Esophagus (tissue), 2 donors: Measurements from ENCODE around the gene NEURL1B. TPM values are rescaled to one million over a fixed set of nuclear protein-coding genes. Genes with fewer than 3 reads are reported as not detected.

ENCODE experiments used
- H3K27ac ChIP-seq, 2 donors: one replicate each; pipeline ENCODE4 v1.5.1; 2013; ENCODE audit warnings: low read depth in 2 of 2, mild to moderate bottlenecking in 2 of 2, inconsistent platforms in 1 of 2, low read length in 1 of 2, moderate library complexity in 1 of 2
- H3K27me3 ChIP-seq, 2 donors: one replicate each; pipeline ENCODE4 v1.6.1; 2013; ENCODE audit warnings: low read length in 2 of 2, control low read depth in 1 of 2, mild to moderate bottlenecking in 1 of 2; ENCODE audit not compliant: insufficient read depth in 2 of 2, control insufficient read depth in 1 of 2
- H3K36me3 ChIP-seq, 2 donors: one replicate each; pipeline ENCODE4 v1.6.1; 2013; ENCODE audit warnings: low read length in 1 of 2; ENCODE audit not compliant: control insufficient read depth in 2 of 2, insufficient read depth in 2 of 2
- H3K4me1 ChIP-seq, 2 donors: one replicate each; pipeline ENCODE4 v1.6.1; 2013; ENCODE audit warnings: low read length in 1 of 2; ENCODE audit not compliant: control insufficient read depth in 2 of 2, insufficient read depth in 2 of 2
- H3K4me3 ChIP-seq, 2 donors: one replicate each; pipeline ENCODE4 v1.5.1; 2013; ENCODE audit warnings: low read length in 2 of 2, mild to moderate bottlenecking in 2 of 2, low read depth in 1 of 2, moderate library complexity in 1 of 2
- H3K9me3 ChIP-seq, 2 donors: one replicate each; pipeline ENCODE4 v1.6.1; 2013; ENCODE audit warnings: mild to moderate bottlenecking in 2 of 2, low read depth in 1 of 2, low read length in 1 of 2, moderate library complexity in 1 of 2; ENCODE audit not compliant: control insufficient read depth in 2 of 2, insufficient read depth in 1 of 2
- WGBS, 2 donors: extraction: QIAGEN DNeasy Blood & Tissue Kit; methylation state at CpG; one replicate each; pipeline ENCODE4 v1.1.7; 2013; 5-methylcytosine and 5-hydroxymethylcytosine counted together
- polyA plus RNA-seq, 2 donors: library from polyadenylated mRNA; stranded (reverse); fragments of 200-250 nt; gene quantifications; one replicate each; pipeline ENCODE4 v1.2.3, GENCODE V29; 2013
- donor health status: healthy with polysubstance abuse.
- donor health status: Bipolar disorder and iron deficiency.

NEURL1B gene
- polyA plus RNA-seq, 2 donors, result 6.9 to 8.6 TPM

DNA sequence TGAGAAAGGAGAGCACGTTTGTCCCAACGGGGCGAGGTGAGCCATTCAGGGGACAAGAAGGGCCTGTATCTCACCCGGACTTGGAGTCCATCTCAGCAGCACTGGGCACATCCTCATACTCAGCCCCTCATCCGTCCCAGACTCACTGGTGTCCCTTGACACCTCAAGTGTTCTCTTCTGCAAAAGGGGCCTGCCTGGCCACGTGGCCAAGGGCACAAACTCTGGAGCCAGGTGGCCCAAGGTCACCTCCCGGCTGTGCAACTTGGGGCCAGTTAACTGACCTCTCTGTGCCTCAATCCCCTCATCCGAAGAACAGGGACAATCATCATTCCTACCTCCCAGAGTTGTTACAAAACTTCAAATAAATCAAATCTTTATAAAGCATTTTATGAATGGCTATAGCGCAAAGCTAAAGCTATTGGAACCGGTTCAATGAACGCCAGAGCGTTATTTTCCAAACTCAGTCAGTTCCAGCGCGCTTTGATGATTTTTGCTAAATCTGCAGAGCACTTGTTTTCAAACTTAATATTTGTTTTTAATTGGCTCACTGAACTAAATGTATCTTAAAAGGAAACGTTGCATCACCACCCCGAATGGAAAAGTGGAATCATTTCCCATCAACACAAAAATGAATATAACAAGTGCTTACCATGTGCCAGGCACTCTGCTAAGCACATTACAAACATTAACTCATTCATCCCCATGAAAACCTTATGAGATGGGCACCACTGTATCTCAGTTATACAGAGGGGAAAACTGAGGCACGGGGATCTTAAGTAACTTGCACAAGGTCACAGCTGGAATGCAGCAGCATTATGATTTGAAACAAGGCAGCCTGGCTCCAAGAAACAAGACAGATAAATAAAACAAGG, 80.6 kb downstream of the NEURL1B start:
- H3K9me3 ChIP-seq, result no peaks in the 10 kb centered on the region
- H3K27ac ChIP-seq, result peak overlapping the region; percentile 2 to 62
- no peaks in the 10 kb centered on the region for H3K36me3 ChIP-seq
- WGBS, 2 donors, result 38 to 47% methylated on average over 17 of the region's 17 CpGs
- no peak overlapping the region for H3K4me3 ChIP-seq
- H3K4me1 ChIP-seq, result peaks cover 0 to 3% of the 10 kb centered on the region in 2 donors
- H3K27me3 ChIP-seq, result no peaks in the 10 kb centered on the region

GRCh38 chr5:172722327-172722815, 81.3 kb downstream of the NEURL1B start:
- H3K27ac ChIP-seq, result no peak overlapping the region
- H3K27me3 ChIP-seq, result no peaks in the 10 kb centered on the region
- 58 to 62% methylated on average over 12 of the region's 12 CpGs for WGBS, 2 donors
- H3K36me3 ChIP-seq, result no peaks in the 10 kb centered on the region
- H3K4me1 ChIP-seq, result peaks cover 0 to 3% of the 10 kb centered on the region in 2 donors
- H3K4me3 ChIP-seq, result no peak overlapping the region
- no peaks in the 10 kb centered on the region for H3K9me3 ChIP-seq

DNA sequence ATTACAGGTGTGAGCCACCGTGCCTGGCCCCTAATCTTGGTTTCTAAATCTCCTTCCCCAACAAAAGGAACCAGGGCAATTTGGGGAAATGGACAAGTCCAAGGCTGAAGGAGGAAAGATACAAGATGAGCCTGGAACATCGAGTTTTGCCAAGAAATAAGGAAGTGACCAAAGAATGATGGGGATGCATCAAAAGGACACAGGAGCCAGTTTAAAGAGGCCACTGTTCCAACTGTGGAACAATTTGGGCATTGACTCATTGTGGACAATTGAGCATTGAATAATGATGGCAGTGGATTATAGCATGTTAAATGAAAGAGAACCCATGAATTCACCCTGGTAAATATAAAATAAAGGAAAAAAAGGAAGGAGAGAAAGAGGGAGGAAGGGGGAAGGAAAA, 82.4 kb downstream of the NEURL1B start:
- no peak overlapping the region for H3K27ac ChIP-seq
- H3K4me1 ChIP-seq, result peaks cover 0 to 3% of the 10 kb centered on the region in 2 donors
- H3K4me3 ChIP-seq, result no peak overlapping the region
- no peaks in the 10 kb centered on the region for H3K27me3 ChIP-seq
- no peaks in the 10 kb centered on the region for H3K9me3 ChIP-seq
- WGBS, 2 donors, result 73 to 78% methylated on average over 2 of the region's 2 CpGs
- H3K36me3 ChIP-seq, result no peaks in the 10 kb centered on the region

GRCh38 chr5:172724242-172725183, 83.5 kb downstream of the NEURL1B start:
- peaks cover 0 to 3% of the 10 kb centered on the region in 2 donors for H3K4me1 ChIP-seq
- no peak overlapping the region for H3K4me3 ChIP-seq
- H3K36me3 ChIP-seq, result no peaks in the 10 kb centered on the region
- no peaks in the 10 kb centered on the region for H3K9me3 ChIP-seq
- WGBS, 2 donors, result 67 to 77% methylated on average over 22 of the region's 22 CpGs
- H3K27ac ChIP-seq, result no peak overlapping the region
- H3K27me3 ChIP-seq, result no peaks in the 10 kb centered on the region

- H3K4me3 ChIP-seq, result no peak overlapping the region
- peaks cover 0 to 3% of the 10 kb centered on the region in 2 donors for H3K4me1 ChIP-seq
- H3K27ac ChIP-seq, result no peak overlapping the region
- no peaks in the 10 kb centered on the region for H3K27me3 ChIP-seq
- 88 to 95% methylated on average over 10 of the region's 10 CpGs for WGBS, 2 donors
- no peaks in the 10 kb centered on the region for H3K9me3 ChIP-seq
- no peaks in the 10 kb centered on the region for H3K36me3 ChIP-seq
Observed at GRCh38 chr5:172725273-172725672, 84.2 kb downstream of the NEURL1B start.

DNA sequence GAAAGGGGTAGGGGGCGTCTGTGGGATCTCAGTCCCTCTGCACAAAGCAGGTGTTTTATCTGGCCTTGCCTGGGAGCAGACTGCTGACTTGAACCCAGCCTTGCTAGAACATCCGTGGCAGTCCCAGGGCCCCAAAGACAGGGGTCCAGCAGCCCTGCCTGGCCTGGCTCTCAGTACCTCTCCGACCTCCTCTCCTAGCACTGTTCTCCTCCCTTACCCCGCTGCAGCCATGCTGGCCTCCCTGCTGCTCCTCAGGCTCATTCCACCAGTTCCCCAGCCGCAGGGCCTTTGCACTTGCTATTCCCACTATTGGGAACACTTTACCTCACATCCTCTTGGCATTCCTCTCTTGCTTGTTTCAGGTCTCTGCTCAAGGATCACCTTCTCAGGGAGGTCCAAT, 84.7 kb downstream of the NEURL1B start:
- 93 to 95% methylated on average over 5 of the region's 5 CpGs for WGBS, 2 donors
- no peaks in the 10 kb centered on the region for H3K36me3 ChIP-seq
- H3K27me3 ChIP-seq, result no peaks in the 10 kb centered on the region
- no peak overlapping the region for H3K4me3 ChIP-seq
- H3K9me3 ChIP-seq, result no peaks in the 10 kb centered on the region
- H3K4me1 ChIP-seq, result peaks cover 0 to 3% of the 10 kb centered on the region in 2 donors
- no peak overlapping the region for H3K27ac ChIP-seq

GRCh38 chr5:172726966-172727365, 85.9 kb downstream of the NEURL1B start:
- H3K36me3 ChIP-seq, result no peaks in the 10 kb centered on the region
- H3K27me3 ChIP-seq, result no peaks in the 10 kb centered on the region
- 89 to 94% methylated on average over 11 of the region's 11 CpGs for WGBS, 2 donors
- H3K4me1 ChIP-seq, result peaks cover 0 to 6% of the 10 kb centered on the region in 2 donors
- H3K9me3 ChIP-seq, result no peaks in the 10 kb centered on the region
- no peak overlapping the region for H3K4me3 ChIP-seq
- no peak overlapping the region for H3K27ac ChIP-seq

DNA sequence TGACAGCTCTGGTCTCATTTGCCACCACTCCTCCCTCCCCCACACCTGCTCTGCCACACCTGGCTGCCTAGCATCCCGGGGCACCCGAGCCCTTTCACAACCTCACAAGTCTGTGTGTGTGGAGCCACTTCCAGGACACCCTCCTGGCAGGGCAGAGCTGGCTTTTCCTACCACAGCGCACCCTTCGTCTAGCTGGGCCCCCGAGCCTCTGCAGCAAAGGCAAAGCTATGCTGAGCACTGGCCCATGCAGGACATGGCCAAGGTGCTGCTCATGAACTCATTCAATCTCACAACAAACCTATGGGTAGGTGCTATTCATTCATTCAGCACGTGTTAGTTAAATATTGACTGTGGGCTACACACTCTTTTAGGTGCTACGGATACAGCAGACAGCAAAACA, 86.5 kb downstream of the NEURL1B start:
- Histone ChIP-seq H3K27me3 (no peaks in the 10 kb centered on the region), H3K27ac (no peak overlapping the region), H3K9me3 (no peaks in the 10 kb centered on the region), H3K4me1 (peaks cover 4 to 12% of the 10 kb centered on the region in 2 donors), H3K4me3 (no peak overlapping the region), H3K36me3 (no peaks in the 10 kb centered on the region)
- 76 to 86% methylated on average over 7 of the region's 7 CpGs for WGBS, 2 donors

GRCh38 chr5:172728481-172729241, 87.6 kb downstream of the NEURL1B start:
- Histone ChIP-seq H3K27me3 (no peaks in the 10 kb centered on the region), H3K27ac (no peak overlapping the region), H3K4me1 (peaks cover 7 to 21% of the 10 kb centered on the region in 2 donors), H3K36me3 (no peaks in the 10 kb centered on the region), H3K9me3 (no peaks in the 10 kb centered on the region), H3K4me3 (no peak overlapping the region)
- WGBS, 2 donors, result 78 to 89% methylated on average over 10 of the region's 10 CpGs
